ENCODE results near the gene NID1.
"Not testable (repeated sequence)": the region's sequence is repeated elsewhere in the genome, so short reads cannot be mapped to it uniquely, and the experiment has no call there.

NID1 gene

DNA sequence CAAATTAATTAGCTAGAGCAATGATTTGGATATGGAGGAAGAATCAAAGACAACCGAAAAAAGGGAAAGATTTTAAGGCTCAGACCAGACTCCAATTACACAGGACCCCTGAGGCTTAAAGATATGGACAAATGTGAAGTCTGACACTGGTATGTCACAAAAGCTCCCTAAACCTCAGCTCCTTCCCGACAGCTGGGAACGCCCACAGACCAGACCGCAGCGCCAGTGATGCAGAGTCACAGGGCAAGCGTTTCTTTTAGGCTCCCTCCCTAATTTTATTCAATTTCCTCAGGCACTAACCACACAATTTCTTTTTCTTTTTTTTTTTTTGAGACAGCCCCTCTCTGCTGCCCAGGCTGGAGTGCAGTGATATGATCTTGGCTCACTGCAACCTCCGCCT is 40.2 kb downstream of the NID1 start:
- no peak for DNase-seq

DNA sequence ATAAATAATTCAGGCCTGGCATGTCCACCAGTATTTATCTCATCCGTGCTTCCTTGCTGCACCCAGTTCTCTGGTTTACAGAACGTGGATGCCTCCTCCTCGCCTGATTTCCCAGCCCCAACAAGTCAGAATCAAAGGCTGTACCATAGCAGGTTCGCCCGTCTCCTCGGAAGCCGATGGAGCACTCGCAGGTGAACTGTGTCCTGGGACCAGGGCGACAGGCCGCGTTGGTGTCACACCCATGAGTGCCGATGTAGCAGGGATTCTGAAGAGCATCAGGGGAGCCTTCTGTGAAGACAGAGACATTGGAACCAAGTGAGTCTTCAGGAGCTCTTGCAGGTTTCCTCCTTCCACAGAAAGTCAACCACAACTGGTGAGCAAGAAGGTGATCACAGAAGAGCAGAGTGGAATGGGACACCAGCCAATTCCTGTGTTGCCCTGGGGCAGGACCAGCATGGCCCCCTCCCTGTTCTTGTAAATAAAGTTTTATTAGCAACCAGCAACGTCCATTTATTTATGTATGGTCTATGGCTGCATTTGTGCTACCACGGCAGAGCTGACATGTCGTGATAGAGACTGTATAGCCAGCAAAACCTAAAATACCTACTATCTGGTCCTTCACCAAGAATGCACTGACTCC is 40.8 kb downstream of the NID1 start:
- no peak for DNase-seq

DNA sequence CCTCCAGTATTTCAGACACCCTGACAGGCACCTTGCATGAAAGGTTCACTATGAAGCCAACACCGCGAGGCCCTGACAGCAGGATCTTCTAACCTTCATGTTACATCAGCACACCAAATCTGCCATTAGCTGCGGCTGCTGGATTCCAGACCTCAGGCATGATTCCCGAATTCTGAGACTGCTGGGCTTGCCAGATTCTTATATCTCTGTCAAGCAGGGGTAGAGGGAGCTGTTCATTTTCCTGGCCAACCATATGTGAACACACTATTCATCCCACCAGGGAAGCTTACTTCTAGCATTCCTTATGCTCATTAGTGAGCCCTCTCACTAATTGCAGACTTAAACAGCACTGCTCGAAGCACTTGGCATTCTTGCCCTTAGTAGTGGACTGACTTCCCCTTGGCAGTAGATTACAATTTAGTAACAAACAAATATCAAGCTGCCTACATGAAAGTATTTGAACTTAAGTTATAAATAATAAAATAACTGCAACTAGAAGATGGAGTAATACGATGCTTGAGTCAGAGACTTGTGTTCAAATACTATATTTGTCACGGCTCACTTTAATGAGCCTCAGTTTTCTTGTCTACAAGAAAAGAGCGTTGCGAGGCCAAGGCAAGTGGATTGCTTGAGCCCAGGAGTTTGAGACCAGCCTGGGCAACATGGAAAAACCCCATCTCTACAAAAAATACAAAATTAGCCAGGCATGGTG is 43.3 kb downstream of the NID1 start:
- no peak for DNase-seq

DNA sequence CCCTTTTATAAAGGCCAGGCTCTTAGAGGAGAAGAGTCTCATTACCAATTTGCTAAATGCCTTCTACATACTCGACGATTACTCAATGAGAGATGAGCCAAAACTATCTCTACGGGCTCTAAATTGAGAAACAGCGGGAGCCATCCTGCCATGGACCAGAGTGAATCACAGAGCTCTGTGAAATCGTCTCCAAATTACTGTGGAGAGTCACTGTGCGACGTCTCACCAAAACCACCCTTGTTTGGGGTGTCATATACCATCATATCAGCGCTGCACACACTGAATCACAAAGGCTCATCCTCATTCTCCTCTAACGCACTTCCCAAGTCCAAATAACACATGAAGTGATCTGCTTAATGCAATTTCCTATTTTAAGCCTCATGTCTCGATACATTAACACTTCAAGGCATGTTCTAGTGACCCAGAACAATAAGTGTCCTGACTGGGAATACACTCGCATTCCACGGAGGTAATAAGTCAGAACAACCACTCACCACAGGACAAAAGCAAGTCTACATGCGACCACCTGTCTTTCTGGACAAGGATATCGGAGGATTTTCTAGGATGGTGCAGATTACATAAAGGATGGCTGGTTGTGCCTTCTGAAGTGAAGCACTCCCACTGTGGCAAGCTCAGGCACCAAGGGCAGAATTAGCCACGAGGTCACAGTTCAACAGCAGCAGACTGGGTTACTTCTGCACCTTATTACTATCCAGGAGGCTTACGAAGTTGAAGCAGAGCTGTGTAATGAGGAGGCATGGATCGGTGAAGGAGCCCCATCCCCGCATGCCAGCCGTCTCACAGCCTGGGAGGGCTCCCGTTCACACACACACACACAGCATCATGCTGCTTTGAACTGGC is 44.3 kb downstream of the NID1 start:
- no peak for DNase-seq

DNA sequence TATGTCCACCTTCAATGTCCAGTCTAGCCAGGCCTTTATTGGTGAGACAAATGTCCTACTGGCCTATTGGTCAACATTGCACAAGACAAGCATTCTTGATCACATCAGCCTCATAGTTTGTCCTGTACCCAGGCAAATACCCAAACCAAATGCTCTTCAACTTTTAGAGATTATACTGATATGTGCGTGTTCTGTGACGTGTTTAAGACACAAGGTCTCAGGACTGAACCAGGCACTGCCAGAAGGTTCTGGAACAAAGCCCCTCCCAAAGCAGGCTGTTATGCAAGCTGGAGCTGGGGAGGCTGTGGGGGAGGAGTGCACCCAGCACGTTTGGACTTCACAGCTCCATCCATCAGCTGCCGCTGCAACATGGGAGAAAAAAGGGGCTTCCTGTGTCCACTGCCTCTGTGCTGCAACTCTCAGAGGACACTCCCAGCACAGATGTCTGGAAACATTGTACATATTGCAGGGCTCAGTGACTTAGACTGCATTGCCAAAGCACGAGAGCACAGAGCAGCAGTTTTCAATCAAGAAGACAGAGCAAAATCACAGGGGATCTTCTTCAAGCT is 45.9 kb downstream of the NID1 start:
- no peak for DNase-seq

DNA sequence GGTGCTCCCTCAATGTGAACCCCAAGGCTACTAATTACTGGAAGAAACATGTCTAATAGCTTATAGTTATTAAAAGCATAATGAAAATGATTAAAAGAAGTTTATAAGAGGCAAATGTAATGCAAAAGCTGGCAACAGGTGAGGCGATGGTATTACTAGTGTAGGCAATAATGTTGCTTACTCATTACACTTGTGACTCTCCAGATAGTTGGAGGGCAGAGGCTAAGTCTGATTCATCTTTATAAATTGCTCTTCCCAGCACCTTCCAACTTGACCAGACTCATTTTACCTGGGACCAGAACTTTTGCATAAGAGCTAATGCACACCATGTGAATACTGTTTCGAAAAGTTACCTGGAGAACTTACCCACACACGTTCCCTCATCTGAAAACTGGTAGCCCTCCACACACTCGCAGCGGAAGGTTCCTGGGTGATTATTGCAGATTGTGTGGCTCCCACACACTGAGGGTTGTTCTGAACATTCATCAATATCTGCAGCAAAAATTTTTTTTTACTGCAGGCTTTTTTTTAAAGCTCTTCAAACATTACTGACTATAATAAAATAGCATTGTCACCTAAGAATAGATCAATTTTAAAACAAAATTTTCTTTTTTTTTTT is 48.0 kb downstream of the NID1 start:
- no peak for DNase-seq

DNA sequence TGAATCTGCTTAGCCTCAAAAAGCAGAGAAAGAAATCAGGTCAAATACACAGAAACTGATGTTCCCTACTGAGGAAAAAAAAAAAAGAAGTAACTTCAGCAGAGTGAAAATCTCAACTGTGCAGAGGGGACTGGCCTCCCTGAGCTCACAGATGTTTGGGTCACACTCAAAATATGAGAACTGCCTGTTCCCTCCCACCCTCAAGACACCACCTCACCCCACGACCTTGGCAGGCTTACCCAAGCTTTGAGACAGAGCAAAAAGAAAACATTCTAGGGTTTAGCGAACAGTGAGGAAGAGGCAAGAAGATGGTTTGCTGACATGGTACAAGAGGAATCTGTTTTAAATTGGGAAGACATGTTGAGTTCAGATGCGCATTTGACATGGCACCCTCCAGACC is 48.8 kb downstream of the NID1 start:
- DNase-seq = no peak

DNA sequence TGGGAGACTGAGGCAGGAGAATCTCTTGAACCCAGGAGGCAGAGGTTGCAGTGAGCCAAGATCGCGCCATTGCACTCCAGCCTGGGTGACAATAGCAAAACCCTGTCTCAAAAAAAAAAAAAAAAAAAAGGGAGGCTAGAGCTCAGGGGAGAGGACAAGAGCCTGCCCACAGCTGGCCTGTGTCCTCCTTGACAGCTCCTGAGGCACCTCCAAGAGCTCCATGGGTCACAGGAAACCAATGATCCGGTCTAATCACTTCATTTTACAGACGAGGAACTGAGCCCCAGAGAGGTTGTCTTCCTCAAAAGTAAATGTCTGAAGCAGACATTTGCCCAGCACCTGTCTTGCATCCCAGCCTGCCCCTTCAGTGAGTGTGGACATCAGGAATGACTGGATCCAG is 49.4 kb downstream of the NID1 start:
- DNase-seq = no peak

DNA sequence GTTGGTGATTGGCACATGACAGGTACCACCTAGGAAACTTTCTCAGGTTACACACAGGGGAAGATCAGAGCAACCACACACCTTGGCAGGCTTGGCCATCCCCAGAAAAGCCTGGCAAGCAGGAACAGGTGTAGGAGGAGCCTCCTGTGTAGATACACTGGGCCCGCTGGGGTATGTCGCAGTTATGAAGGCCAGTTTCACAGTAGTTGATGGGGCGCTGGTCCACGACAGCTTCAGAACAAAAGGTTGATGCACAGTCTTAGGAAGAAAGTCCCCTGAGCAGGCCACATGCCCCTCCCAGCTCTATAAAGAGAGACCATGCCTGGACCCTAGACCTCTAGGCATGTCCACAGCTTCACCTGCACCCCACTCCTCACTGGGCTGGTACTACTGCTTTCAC is 51.6 kb downstream of the NID1 start:
- no peak for DNase-seq

DNA sequence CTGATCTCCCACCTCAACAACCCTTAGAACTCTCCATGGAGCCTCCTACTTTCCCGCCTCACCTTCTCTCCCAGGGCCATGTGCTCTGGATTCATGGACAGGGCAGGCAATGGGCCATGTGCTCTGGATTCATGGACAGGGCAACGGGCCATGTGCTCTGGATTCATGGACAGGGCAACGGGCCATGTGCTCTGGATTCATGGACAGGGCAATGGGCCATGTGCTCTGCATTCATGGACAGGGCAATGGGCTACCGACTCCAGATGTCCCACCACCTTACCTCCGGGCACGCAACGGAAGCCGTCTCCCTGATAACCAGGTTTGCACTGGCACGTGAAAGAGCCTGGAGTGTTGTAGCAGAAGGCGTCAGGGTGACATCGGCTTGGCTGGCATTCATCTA is 53.2 kb downstream of the NID1 start:
- no peak for DNase-seq

DNA sequence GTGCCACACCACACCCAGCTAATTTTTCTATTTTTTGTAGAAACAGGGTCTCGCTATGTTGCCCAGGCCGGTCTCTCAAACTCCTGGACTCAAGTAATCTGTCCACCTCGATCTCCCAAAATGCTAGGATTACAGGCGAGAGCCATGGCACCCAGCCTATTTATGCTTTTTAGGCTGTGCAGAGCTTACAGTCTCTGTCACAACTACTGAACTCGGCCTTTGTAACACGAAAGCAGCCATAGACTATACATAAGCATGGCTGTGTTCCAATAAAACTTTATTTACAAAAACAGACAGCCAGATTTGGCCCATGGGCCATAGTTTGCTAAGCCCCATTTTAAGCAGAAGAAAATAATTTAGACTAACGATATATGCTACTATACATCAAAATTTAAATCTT is 54.4 kb downstream of the NID1 start:
- no peak for DNase-seq

DNA sequence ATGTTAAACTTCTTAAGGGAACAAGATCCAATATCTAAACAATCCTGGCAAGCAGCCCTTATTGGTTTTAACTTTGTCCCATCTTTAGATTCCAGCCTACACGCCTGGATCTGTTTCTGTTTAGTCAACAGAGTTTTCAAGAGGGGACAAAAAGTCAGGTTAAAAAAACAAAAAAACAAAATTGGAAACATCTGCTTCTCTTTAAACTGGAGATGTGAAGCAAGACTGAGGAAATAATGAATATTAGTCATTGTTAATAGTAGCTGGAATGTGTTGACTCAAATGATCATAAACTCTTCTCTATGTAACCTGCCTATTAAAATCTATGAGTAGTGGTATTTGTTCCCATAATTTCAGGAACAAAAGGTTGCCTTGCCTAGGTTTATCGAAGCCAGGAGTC is 55.0 kb downstream of the NID1 start:
- DNase-seq = no peak

DNA sequence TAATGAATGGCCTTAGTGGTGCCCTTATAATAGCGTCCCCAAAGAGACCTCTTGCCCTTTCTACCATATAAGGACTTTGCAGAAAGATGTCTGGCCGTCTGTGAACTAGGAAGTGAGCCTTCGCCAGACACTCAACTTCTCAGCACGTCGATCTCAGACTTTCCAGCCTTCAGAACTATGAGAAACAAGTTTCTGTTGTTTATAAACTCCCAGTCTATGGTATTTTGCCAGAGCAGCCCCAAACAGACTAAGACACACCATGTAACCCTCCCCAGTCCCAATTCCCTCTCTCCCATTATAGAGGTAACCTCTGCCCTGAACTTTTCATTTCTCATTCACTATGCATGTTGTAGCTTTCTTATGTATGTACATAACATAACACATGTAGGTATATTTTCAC is 55.7 kb downstream of the NID1 start:
- DNase-seq = no peak

DNA sequence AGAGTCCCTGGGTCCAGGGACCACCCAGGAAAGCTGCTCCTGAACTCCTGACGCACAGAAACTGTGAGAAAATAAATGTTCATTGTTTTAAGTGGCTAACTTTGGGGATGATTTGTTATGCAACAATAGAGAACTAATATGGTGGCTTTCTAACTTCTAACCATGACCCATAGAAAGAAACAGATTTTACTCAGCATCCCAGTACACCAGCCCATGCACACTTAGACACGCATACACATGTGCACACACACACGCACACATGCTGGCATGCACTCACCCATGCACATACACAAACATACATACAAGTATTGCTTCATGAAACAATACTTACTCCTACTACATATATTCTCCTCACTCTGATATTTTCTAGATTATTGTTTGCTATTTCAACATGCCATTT is 57.1 kb downstream of the NID1 start:
- no peak for DNase-seq

DNA sequence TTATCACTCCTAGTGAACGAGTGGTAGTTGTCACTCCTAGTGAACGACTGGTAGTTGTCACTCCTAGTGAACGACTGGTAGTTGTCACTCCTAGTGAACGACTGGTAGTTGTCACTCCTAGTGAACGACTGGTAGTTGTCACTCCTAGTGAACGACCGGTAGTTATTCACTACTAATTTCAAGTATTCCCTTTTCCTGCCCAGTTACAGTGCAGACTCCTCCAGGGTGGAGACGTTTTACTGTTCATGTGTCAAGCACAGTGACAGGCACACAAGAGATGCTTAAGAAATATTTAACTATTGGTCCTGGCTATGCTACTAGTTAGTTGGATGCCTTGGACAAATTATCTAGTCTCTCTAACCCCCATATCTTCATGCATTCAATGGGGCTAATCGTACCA is 61.8 kb downstream of the NID1 start:
- DNase-seq = not testable (repeated sequence)

DNA sequence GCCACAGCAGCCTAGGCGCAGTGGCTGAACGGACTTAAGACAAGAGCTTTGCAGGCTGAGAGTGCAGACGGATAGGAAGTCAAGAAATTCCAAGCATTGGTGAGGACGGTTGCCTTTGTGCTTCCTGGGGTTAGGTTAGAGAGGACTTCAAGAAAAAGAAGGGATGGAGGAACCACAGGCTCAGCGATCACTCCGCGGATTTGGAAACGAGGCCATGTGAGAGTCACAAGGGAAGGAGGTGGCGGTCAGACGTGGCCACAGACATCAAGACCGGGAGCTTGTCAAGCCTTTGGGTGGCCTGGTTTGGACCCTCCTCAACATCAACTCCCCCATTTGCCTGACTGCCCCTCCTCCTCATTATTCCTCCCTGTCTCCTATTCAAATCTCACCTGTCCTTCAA is 62.3 kb downstream of the NID1 start:
- no peak for DNase-seq

DNA sequence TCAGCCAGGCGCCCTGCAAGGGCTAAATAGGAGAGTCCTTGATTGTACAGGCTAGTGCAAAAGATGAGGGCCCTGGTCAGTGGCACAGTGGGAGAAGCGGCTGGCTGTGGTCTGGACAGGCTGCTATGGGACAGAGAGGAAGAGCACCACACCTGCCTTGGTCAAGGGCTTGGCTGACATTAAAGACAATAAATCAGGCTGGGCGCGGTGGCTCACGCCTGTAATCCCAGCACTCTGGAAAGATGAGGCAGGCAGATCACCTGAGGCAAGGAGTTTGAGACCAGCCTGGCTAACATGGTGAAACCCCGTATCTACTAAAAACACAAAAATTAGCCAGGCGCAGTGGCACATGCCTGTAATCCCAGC is 62.9 kb downstream of the NID1 start:
- DNase-seq = no peak

DNA sequence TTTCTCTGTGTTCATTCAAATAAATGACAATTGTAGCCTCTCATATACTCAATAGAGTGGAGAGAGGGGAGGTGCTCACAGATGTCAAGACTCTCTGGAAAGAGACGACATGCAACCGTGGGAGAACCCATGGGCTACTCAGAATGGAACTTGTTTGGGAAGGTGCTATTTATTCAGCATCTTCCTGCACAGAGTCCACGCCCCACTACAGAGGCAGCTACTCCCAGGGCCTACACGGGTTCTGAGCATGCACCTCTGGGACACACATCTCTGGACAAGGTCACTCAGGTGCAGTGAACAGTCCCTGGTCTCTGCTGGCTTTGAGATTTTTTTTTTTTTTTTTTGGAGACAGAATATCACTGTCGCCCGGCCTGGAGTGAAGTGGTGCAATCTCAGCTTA is 64.1 kb downstream of the NID1 start:
- no peak for DNase-seq

DNA sequence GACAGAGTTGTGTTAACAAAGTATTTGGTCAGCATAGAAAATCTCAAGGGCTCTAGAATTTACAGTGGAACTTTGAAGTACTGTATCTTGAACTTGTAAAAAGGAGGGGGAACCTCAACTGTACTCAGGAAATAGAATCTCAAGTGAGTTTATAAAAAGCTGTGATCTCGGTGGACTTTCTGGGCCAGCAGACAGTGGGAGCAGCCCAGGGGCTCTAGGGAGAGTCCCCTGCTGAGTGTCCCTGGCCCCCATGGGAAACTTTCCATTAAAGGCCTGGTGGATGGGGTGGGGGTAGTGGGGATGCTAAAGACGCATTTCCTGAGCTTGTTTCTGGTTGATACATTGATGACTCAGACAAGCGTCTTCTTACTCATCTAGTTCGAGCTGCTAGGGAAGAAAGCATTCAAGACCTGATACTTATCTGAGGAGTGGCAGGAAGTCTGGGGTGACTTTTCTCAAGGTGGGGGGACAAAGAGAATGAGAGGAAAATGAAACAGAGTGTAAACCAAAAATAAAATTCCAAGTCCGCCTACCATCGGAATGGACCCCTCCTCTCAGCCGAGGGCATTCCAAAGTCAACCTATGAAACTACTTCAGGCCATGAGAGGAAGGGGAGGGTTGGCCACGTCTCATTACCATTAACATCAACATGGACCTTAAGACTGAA is 65.5 kb downstream of the NID1 start:
- DNase-seq = no peak

DNA sequence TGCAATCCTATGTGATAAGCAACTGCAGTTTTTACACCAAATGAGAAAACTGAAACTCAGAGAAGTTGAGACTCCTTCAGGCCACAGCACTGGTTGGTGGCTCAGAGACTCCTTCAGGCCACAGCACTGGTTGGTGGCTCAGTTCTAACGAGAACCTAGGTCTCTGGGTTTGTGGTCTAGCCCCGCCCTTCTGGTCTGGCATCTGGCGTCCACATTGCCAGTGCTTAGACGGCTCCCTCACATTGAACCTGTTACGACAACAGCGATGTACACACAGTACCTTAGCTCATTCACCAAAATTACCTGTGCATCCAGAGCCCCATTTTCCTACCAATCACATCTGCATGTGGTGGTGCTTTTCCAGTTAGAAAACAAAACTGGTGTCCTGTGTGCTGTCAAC is 66.1 kb downstream of the NID1 start:
- no peak for DNase-seq

DNA sequence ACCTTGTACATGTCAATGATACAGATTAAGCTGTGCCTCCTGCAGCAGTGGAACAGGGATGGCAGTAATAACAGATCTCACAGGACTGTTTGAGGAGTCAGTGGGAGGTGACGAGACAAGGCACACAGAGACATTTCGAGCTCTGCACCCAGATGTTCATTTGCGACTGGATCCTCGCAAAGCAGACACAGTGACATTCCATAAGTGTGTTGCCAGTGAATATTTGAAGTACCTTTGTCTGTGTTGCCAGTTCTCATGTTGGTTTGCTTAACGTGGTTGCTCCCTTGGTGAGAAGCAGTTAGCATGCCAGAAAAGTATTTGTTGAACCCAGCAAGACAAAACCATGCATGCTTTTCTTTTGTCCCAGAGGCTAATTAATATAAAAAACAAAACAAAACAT is 67.0 kb downstream of the NID1 start:
- DNase-seq = no peak

DNA sequence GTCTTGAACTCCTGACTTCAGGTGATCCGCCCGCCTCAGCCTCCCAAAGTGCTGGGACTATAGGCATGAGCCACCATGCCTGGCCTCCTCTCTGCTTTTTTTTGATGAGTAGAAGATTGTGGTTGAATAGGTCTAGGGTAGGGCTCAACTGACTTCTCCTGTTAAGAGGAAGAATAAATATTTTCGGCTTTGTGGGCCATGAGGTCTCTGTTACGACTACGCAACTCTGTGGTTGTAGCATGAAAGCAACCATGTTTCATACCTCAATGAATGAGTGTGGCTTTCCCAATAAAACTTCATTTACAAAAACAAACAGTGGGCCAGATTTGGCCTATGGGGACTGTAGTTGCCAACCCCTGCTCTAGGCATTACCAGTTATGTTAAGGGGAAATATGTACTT is 67.8 kb downstream of the NID1 start:
- DNase-seq = no peak

Data from NCI-H1105 treated with DMSO at 0.1 percent for 48 hours (cell line).